T-helper 2 cell (primary cell): ENCODE results near the gene FOXN3.
A peak's percentile ranks its signal among the peaks of the same experiment; 100 is the strongest.
"Not testable (repeated sequence)": the region's sequence is repeated elsewhere in the genome, so short reads cannot be mapped to it uniquely, and the experiment has no call there.

Experiments used
- DNase-seq, 5 experiments: peaks; one replicate each; pipeline versions ENCODE4 v3.0.0 to v3.0.0-alpha.2; 2012 to 2022

FOXN3 gene

GRCh38 chr14:89225607-89226006 lies 191.4 kb downstream of the FOXN3 start:
- no peak for DNase-seq

DNA sequence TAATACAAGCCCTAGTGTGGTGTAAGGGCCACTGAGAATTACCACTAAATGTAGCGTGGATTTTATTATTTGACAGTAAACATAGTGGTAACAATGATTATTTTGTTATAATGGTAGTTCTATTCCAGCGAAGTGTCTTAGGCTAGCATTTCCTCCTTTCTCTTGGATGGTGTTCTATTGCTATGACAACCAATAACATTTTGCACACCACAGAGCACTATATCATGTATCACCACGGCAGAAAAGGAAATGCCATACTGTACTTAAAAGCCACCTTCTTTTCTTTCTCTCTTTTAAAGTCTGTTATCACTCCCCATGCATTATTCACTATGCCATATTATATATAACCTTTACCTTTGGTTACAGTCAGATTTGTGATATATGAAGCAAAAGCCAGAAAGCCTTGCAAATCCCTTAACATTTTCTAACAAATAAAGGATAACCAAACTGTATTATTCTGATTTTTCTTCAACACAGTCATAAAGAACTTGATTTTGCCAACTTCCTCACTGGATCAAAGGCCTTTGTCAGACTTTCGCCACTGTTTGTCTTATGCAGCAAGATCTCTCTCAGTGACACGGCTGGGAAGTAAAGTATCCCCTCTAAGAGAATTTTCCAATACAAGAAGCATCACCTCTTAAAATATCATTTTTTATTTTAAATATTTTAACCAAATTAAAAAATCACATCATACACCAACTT lies 195.8 kb downstream of the FOXN3 start:
- peak in 1 of 5 experiments; percentile 74 for DNase-seq

- DNase-seq: no peak
Observed at GRCh38 chr14:89219051-89219450, 198.0 kb downstream of the FOXN3 start.

- DNase-seq: no peak
Observed at GRCh38 chr14:89217891-89218290, 199.1 kb downstream of the FOXN3 start.

DNA sequence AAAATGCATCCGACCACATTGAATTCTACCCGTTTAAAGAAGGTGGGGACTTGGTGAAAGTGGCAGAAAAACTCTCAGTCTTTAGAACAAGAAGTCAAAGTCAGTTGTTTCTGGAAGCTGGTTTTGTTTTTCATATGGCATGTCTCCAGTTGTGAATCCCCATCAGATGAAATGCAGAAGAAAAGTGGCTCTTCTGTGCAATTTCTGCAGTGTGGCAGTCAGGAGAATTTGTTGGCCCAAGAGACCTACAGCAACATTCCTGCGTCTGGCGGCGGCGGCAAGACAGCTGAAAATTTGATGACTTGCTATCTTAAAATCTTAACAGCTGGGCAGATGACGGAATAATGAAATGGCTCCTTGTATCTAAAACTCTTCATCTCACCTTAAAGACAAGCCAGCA lies 201.5 kb downstream of the FOXN3 start:
- DNase-seq: no peak

- no peak for DNase-seq
Observed at GRCh38 chr14:89215114-89215513, 201.9 kb downstream of the FOXN3 start.

GRCh38 chr14:89214221-89214965 lies 202.6 kb downstream of the FOXN3 start:
- DNase-seq: no peak

GRCh38 chr14:89212386-89213235 lies 204.4 kb downstream of the FOXN3 start:
- no peak for DNase-seq

DNA sequence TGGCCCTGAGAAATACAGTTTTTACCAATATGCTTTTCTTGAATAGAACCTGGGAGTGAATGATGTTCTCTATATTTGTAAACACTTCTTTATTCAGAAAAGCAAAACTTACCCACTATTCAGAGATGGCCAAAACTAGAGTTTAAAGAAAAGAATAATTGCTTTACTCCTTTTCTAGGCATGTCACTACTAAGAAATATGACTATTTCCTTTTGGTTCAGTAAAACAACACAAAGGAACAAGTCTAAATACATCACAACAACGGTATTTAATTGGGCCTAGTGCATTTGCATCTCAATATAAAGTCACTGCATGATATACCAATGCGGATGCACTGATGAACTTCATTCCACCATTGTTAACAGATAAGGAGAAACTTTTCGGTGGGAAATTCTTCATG lies 207.5 kb downstream of the FOXN3 start:
- no peak for DNase-seq

GRCh38 chr14:89207925-89208328 lies 209.1 kb downstream of the FOXN3 start:
- DNase-seq: no peak

- DNase-seq: no peak
Observed at GRCh38 chr14:89206389-89207031, 210.5 kb downstream of the FOXN3 start.

DNA sequence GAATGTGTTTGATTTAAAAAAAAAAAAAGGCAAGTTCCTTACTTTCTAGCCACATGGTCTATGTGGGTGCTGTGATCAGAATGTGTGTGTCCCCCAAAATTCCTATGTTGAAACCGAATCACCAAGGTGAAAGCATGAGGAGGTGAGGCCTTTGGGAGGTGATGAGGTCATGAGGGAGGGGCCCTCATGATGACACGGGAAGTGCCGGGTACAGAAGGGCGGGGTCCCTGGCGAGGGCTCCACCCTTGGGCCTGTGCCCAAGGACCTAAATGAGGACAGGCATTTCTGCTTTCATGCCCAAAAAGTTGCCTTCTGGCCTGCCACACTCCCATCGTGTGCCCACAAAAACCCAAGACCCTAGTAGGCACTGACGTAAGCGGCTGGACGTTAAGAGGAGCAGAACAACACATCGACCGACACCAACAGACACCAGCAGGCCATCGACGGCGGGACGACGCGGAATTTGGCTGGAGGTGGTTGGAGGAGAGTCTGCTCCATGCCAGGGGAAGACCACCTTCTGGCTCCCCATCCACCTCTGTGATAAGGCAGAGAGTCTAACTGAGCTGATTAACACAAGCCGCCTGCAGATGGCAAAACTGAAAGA lies 211.8 kb downstream of the FOXN3 start:
- DNase-seq: no peak

- no peak for DNase-seq
Observed at GRCh38 chr14:89202413-89203190, 214.4 kb downstream of the FOXN3 start.

DNA sequence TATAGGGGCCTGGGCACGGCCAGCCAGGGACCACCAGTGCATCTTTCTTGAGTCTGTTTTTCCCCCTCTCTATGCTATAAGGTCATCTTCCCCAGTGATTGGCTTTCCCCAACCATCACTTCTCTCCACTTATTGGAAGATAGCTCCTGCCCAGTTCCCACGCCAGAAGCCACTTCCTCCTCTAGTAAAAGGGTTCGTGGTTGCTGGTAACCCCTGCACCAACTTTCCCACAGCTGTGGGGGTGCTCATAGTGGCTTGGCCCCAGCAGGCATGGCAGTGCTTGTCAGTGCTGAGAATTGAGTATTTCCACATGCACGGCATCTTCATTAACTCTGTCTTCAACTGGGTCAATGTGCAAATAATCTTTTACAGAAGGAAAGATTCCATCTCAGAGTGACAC lies 215.4 kb downstream of the FOXN3 start:
- DNase-seq: peak in 1 of 5 experiments; percentile 38

- DNase-seq: not testable (repeated sequence)
Observed at GRCh38 chr14:89199357-89199756, 217.7 kb downstream of the FOXN3 start.

DNA sequence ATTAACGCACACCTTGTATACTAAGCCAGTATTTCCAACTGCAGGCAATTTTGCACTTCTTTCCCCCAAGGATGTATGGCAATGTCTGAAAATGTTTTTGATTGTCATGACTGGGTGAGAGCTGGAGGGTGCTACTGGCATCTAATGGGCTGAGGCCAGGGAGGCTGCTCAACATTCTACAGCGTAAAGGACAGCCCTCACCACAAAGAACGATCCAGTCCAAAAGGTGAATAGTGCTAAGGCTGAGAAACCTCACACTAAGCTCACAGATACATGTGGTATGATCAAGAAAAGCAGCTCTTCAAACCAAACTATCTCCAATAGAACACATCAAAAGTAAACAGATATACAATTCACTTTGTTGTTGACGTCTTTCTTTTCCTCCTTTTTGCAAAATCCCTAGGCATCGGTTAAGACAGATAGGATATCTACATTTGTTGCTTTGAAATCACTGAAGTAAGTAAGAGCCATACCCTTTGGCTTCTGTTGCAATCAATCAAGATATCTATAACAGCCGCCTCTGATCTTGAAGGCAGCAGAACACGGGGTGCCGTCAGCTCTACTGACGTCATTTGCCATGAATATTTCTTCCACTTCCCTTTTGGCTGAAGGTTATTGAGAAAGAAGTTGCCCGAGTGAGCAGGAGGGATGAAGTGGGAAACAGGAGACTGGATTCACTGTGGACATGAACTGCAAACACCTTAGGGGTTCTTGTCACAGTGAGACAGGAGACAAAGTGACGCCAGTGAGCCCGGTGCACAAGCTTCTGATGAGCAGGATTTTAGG lies 218.3 kb downstream of the FOXN3 start:
- DNase-seq: no peak

DNA sequence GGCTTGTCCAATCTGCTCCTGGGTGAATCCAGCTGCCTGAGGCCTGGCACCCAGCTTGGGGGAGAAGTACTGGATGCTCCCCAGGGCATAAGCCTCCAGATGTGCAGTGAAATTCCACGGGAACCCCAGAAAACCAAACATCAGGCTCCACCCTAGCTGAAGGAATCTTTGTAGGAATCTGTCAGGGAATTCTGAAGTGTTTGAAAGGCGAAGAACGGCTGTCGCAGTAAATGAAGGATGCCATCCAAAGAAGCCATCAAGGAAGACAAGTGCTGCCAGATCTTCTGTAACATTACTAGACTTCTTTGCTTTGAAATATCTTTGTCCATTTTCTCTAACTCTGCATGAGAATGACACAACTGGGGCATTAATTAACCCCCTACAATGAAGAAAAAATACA lies 219.4 kb downstream of the FOXN3 start:
- no peak for DNase-seq

GRCh38 chr14:89196545-89196944 lies 220.5 kb downstream of the FOXN3 start:
- DNase-seq: no peak

GRCh38 chr14:89194376-89194775 lies 222.7 kb downstream of the FOXN3 start:
- no peak for DNase-seq

DNA sequence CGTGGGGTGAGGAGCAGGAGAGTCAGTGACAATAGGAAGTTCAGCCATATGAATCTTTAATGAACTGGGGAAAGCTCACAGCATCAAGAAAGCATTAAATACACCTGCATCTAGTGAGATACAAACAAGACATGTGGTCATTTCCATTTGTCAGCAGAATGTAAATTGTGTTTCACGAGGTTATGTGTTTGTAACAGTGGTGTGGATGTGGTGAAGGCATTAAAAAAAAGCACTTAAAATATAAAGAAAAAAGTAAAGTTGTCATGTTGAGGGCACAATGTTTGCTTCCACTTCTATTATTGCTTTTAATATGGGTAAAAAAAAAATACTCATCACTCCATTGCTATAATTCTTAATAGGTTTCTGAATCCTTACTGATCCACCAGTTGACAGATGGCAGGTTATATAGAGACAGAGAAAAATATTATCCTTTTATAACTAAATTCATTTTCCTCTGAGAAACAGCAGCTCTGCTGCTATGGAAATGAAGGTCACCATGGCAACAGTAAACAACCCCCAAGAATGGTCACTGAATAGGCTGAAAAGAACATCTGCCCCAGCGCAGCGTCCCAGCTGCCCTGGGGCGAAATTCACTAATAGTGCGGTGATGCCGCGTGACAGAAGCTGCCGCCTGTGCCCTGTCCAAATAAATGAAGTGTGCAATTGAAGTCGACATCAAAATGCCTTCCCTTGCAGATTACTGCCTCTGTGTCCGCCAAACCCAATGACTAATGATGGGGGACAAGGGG lies 226.1 kb downstream of the FOXN3 start:
- peak in 1 of 5 experiments; percentile 10 for DNase-seq
